CD4-positive, alpha-beta T cell treated with Interleukin-2 at 100 ng/mL for 4 hours (primary cell): ENCODE results near the gene PIP4P1.
"Not testable (repeated sequence)": the region's sequence is repeated elsewhere in the genome, so short reads cannot be mapped to it uniquely, and the experiment has no call there.

ENCODE experiments used
- DNase-seq: peaks from one replicate; pipeline ENCODE4 v3.0.0-alpha.2; 2020; ENCODE audit warnings: low spot score

The PIP4P1 gene

GRCh38 chr14:20461225-20462141 is at the start of gene PIP4P1:
Gene PIP4P1 (minus strand): TSS chr14:20461434. CDS start chr14:20461325, 109 bp downstream.
- DNase-seq = peak; percentile 99

GRCh38 chr14:20508367-20508766 is 47.1 kb upstream of the PIP4P1 start:
- no peak for DNase-seq

- not testable (repeated sequence) for DNase-seq
Observed at GRCh38 chr14:20507537-20507936, 46.3 kb upstream of the PIP4P1 start.

- DNase-seq = not testable (repeated sequence)
Observed at GRCh38 chr14:20506752-20507151, 45.5 kb upstream of the PIP4P1 start.

- DNase-seq = not testable (repeated sequence)
Observed at GRCh38 chr14:20506276-20506675, 45.0 kb upstream of the PIP4P1 start.

DNA sequence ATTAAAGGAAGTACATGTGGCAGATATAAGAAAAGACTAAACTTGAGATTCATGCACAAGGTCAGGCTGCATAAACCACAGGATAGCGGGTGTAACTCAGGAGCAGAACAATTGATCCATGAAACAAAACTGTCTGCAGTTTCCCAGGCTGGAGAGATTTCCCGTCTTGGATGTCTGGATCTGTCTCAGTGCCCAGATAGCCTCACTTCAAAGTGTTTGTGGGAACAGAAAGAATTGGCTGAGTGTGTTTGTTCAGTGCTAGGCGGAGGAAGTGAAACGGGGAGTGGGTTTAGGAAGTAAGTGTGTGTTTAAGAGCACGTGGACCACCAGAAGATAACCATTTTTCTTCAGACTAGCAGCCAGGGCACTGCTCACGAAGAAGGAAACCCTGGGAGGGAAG is 42.7 kb upstream of the PIP4P1 start:
- no peak for DNase-seq

GRCh38 chr14:20501346-20501745 is 40.1 kb upstream of the PIP4P1 start:
- no peak for DNase-seq

- DNase-seq = no peak
Observed at GRCh38 chr14:20499881-20500280, 38.6 kb upstream of the PIP4P1 start.

- no peak for DNase-seq
Observed at GRCh38 chr14:20499108-20499507, 37.9 kb upstream of the PIP4P1 start.

DNA sequence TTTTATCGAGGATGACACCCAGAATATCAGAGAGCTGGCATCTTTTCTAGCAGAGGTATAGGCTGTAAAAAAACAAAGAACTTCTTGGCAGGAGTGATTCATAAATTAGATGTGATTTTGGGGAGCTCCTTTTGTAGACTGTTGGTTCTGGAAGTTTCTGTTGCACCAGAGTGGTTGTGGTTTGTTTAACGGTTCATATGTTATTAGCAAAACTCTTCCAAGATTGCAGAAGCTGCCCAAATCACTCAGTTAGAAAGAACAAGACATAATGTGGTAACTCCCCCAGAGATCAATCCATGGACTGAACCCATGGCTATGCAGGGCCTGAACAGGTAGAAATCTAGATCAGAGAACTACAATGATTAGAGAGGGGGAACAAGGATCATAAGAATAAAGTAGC is 37.4 kb upstream of the PIP4P1 start:
- DNase-seq = no peak

DNA sequence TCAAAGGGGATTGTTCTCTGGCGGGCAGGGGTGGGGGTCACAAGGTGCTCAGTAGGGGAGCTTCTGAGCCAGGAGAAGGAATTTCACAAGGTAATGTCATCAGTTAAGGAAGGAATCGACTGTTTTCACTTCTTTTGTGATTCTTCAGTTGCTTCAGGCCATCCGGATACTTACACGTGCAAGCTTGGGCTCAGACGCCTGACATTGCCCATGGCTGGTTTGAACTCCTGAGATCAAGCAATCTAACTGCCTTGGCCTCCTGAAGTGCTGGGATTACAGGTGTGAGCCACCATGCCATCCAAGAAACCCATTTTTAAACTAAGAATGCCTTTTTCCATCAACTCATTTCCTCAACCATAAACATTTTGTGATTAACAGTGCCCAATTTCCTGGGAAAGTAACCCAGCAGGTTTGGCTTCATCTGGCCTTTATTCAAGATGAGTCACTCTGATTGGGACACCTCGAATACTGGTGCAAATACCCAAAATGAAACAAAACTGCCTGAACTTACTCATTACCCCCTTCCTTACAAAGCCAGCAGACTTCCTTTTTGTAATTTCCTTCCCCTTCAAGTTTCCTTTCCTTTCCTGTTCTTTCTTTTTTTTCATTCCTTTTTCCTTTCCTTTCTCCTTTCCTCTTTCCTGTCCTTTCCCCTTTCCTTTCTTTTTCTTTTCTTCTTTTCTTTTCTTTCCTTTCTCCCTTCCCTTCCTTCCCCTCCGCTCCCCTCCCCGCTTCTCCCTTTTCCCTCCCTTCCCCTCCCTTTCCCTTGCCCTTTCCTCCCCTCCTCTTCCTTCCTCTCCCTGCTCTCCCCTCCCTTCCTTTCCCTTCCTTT is 33.9 kb upstream of the PIP4P1 start:
- DNase-seq = no peak

DNA sequence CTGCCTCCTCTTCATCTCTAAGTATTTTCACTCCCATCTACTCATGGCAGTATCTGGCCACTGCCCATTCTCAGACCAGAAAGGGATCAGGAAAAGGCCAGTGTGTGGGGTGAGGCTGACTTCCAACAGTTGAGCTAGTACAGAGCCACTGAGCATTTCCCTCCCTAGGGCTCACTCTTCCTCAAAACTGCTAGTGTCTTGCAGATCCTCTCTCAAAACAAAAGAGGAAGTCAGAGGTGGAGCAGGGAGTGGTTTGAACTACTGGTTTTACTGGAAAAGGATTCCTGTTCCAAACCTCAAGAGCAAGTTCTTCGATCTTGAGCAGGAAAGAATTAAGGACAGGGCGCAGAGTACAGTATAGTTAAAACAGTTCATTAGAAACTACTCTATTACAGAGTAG is 32.4 kb upstream of the PIP4P1 start:
- DNase-seq = no peak

GRCh38 chr14:20492486-20492885 is 31.3 kb upstream of the PIP4P1 start:
- no peak for DNase-seq

DNA sequence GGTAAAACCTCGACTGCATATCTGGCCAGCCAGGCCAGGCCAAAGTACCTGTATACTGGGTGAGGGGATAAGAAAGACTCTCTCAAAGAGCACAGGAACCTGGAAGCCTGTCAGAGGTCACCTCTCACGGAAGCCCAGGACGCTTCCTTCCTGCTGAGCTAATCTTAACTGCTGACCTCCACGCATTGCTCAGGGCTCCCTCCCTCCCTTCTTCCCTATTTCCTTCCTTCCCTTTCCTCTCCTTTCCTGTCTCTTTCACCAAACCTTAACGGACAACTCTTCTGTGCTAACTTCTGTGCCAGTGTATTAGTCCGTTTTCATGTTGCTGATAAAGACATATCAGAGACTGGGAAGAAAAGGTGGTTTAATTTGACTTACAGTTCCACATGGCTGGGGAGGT is 29.3 kb upstream of the PIP4P1 start:
- DNase-seq = no peak

GRCh38 chr14:20489093-20489994 is 28.1 kb upstream of the PIP4P1 start:
- peak; percentile 62 for DNase-seq

DNA sequence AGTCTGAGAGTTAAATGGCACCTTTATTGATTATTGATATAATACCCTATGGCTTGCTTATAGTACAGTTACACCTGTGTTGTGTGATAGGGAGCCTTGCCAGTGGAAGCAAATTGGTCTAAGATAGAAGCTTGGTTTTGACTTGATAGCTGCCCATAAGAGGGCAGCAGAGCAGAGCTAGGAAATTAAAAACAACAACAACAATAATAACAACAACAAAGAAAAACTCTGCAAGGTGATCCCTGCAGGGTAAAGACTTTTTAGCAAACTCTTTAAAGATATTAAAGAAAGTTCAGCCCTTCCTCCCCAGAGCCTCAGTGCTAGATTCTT is 26.1 kb upstream of the PIP4P1 start:
- no peak for DNase-seq

- no peak for DNase-seq
Observed at GRCh38 chr14:20486684-20487395, 25.6 kb upstream of the PIP4P1 start.

DNA sequence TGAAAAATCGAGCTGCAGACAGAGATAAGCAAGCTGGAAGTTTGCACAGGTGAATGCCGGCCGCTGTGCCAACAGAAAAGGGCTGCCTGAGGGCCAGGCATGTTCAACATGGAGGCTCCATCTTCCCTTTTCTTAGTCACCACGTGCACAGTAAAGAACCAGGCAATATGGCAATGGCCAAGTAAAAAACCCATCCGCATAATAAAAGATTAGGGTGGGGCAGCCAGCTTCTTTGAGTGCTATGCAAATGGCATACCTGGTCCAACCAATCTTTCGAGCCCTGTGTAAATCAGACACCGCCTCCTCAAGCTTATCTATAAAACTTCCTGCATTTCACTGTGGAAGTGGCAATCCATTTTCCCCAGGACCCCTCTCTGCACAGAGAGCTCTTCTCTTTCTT is 24.7 kb upstream of the PIP4P1 start:
- DNase-seq = no peak

GRCh38 chr14:20482382-20482781 is 21.1 kb upstream of the PIP4P1 start:
- no peak for DNase-seq

DNA sequence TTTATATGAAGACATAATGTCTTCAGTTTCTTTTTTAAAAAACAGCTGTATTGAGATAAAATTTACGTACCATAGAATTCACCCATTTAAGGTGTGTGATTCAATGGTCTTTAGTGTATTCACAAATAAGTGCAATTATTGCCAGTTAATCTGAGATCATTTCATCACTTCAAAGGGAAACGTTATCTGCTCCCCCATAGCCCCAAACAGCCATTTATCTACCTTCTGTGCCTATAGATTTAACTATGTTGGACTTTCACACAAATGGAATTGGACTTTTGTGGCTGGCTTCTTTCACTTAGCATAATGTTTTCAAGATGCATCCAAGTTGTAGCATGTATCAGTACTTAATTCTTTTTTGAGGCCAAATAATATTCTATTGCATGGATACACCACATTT is 17.7 kb upstream of the PIP4P1 start:
- DNase-seq = no peak

- DNase-seq = peak; percentile 41
Observed at GRCh38 chr14:20477211-20477876, 16.1 kb upstream of the PIP4P1 start.
